ENCODE data around the gene ARG2. TPM values are rescaled to one million over a fixed set of nuclear protein-coding genes. Genes with fewer than 3 reads are reported as not detected.

The ARG2 gene
- total RNA-seq, 1 donor, result 11.2 TPM

DNA sequence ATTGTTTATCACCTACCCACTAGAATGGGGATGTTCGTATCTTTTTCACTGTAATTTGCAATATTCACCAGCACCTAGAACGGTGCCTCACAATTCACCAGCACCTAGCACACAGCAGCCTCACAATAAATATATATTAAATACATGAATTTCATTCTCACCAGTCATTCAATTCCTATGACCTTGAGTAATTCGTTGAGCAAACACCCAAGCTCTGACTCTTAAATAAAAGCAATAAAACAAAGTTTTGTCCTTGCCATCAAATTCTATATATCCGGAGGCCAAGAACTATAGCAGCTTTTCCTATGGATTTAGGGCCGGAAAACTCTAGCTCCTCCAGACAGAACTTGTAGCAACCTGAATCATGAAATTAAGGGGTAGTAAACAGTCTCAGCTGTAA is 53.7 kb downstream of the ARG2 start:
- Histone ChIP-seq H2AFZ (ENCODE audit: low read length) (peak overlapping the region; percentile 99), H3K27ac (ENCODE audit: low read depth, low read length) (peak overlapping the region; percentile 98), H3K4me2 (ENCODE audit: insufficient read depth, low read length) (peak overlapping the region; percentile 96), H3K4me3 (ENCODE audit: insufficient read depth, low read length) (peak overlapping the region; percentile 95), H3K27me3 (ENCODE audit: insufficient read depth, low read length) (no peaks in the 10 kb centered on the region), H3K9me3 (ENCODE audit: low read depth, low read length) (no peaks in the 10 kb centered on the region), H3K4me1 (ENCODE audit: insufficient read depth, low read length) (peaks cover 10% of the 10 kb centered on the region), H3K36me3 (ENCODE audit: insufficient read depth, low read length) (peaks cover 12% of the 10 kb centered on the region), H3K79me2 (ENCODE audit: insufficient read depth, low read length) (peaks cover 75% of the 10 kb centered on the region), H4K20me1 (ENCODE audit: insufficient read depth, low read length) (peaks cover 31% of the 10 kb centered on the region)
- DNase-seq (ENCODE audit: insufficient read length, low spot score, missing footprints), result peak; percentile 54
- TF ChIP-seq, protein P1, sequence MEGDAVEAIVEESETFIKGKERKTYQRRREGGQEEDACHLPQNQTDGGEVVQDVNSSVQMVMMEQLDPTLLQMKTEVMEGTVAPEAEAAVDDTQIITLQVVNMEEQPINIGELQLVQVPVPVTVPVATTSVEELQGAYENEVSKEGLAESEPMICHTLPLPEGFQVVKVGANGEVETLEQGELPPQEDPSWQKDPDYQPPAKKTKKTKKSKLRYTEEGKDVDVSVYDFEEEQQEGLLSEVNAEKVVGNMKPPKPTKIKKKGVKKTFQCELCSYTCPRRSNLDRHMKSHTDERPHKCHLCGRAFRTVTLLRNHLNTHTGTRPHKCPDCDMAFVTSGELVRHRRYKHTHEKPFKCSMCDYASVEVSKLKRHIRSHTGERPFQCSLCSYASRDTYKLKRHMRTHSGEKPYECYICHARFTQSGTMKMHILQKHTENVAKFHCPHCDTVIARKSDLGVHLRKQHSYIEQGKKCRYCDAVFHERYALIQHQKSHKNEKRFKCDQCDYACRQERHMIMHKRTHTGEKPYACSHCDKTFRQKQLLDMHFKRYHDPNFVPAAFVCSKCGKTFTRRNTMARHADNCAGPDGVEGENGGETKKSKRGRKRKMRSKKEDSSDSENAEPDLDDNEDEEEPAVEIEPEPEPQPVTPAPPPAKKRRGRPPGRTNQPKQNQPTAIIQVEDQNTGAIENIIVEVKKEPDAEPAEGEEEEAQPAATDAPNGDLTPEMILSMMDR (IDR thresholded peaks at IDR 0.05; ENCODE audit: extremely low read depth, low read depth, low read length), result no peak

- H3K36me3 ChIP-seq (ENCODE audit: insufficient read depth, low read length), result peaks cover 19% of the 10 kb centered on the region
- H3K27me3 ChIP-seq (ENCODE audit: insufficient read depth, low read length), result no peaks in the 10 kb centered on the region
- no peaks in the 10 kb centered on the region for H3K9me3 ChIP-seq (ENCODE audit: low read depth, low read length)
- TF ChIP-seq, protein P1 (IDR thresholded peaks at IDR 0.05; ENCODE audit: extremely low read depth, low read depth, low read length), result peak; percentile 9
- H3K4me2 ChIP-seq (ENCODE audit: insufficient read depth, low read length), result peak overlapping the region; percentile 96
- H2AFZ ChIP-seq (ENCODE audit: low read length), result peak overlapping the region; percentile 99
- peaks cover 33% of the 10 kb centered on the region for H4K20me1 ChIP-seq (ENCODE audit: insufficient read depth, low read length)
- peaks cover 10% of the 10 kb centered on the region for H3K4me1 ChIP-seq (ENCODE audit: insufficient read depth, low read length)
- peaks cover 73% of the 10 kb centered on the region for H3K79me2 ChIP-seq (ENCODE audit: insufficient read depth, low read length)
- peak overlapping the region; percentile 98 for H3K27ac ChIP-seq (ENCODE audit: low read depth, low read length)
- peak overlapping the region; percentile 95 for H3K4me3 ChIP-seq (ENCODE audit: insufficient read depth, low read length)
- peak; percentile 94 for DNase-seq (ENCODE audit: insufficient read length, low spot score, missing footprints)
Measured at GRCh38 chr14:67674139-67674479, 54.4 kb downstream of the ARG2 start.

- Histone ChIP-seq H3K4me1 (ENCODE audit: insufficient read depth, low read length) (peaks cover 11% of the 10 kb centered on the region), H3K36me3 (ENCODE audit: insufficient read depth, low read length) (peaks cover 20% of the 10 kb centered on the region), H4K20me1 (ENCODE audit: insufficient read depth, low read length) (peaks cover 31% of the 10 kb centered on the region), H3K27me3 (ENCODE audit: insufficient read depth, low read length) (no peaks in the 10 kb centered on the region), H3K4me3 (ENCODE audit: insufficient read depth, low read length) (peak within 1 kb of the TSS; percentile 95), H3K27ac (ENCODE audit: low read depth, low read length) (peak within 1 kb of the TSS; percentile 98), H3K4me2 (ENCODE audit: insufficient read depth, low read length) (peak within 1 kb of the TSS; percentile 96), H3K79me2 (ENCODE audit: insufficient read depth, low read length) (peaks cover 69% of the 10 kb centered on the region), H2AFZ (ENCODE audit: low read length) (peak within 1 kb of the TSS; percentile 99), H3K9me3 (ENCODE audit: low read depth, low read length) (no peaks in the 10 kb centered on the region)
- peak; percentile 95 for DNase-seq (ENCODE audit: insufficient read length, low spot score, missing footprints)
- TF ChIP-seq, protein P1 (IDR thresholded peaks at IDR 0.05; ENCODE audit: extremely low read depth, low read depth, low read length), result peak; percentile 13
Measured at GRCh38 chr14:67674480-67675218, 54.9 kb downstream of the ARG2 start, which contains the start of gene VTI1B. TSS of gene VTI1B (minus strand) at chr14:67674632. CDS start at chr14:67674489, 143 bp downstream.

DNA sequence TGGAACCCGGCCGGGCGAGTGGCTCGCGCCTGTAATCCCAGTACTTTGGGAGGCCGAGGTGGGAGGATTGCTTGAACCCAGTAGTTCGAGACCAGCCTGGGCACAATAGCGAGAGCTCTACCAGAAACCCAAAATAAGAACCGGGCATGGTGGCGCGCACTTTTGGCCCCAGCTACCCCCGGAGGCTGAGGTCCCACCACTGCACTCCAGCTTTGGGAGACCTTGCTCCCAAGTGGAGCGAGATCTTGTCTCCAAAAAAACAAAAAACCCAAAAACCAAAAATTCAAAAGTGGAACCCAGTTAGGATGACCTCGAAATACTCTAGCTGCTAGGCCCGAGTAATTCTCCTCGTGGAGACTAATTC is 55.5 kb downstream of the ARG2 start:
- peak overlapping the region; percentile 95 for H3K4me3 ChIP-seq (ENCODE audit: insufficient read depth, low read length)
- peaks cover 63% of the 10 kb centered on the region for H3K79me2 ChIP-seq (ENCODE audit: insufficient read depth, low read length)
- H3K4me2 ChIP-seq (ENCODE audit: insufficient read depth, low read length), result peak overlapping the region; percentile 96
- peaks cover 27% of the 10 kb centered on the region for H4K20me1 ChIP-seq (ENCODE audit: insufficient read depth, low read length)
- H3K4me1 ChIP-seq (ENCODE audit: insufficient read depth, low read length), result peaks cover 16% of the 10 kb centered on the region
- peak overlapping the region; percentile 98 for H3K27ac ChIP-seq (ENCODE audit: low read depth, low read length)
- no peaks in the 10 kb centered on the region for H3K9me3 ChIP-seq (ENCODE audit: low read depth, low read length)
- no peak for DNase-seq (ENCODE audit: insufficient read length, low spot score, missing footprints)
- peaks cover 20% of the 10 kb centered on the region for H3K36me3 ChIP-seq (ENCODE audit: insufficient read depth, low read length)
- TF ChIP-seq, protein P1 (IDR thresholded peaks at IDR 0.05; ENCODE audit: extremely low read depth, low read depth, low read length), result no peak
- H2AFZ ChIP-seq (ENCODE audit: low read length), result peak overlapping the region; percentile 99
- H3K27me3 ChIP-seq (ENCODE audit: insufficient read depth, low read length), result no peaks in the 10 kb centered on the region
